Stimulated activated naive CD8-positive, alpha-beta T cell treated with anti-CD3 and anti-CD28 coated beads, Interleukin-15, Interleukin-2, amounts not matched to agents 100 ng/mL and 50 ng/mL, for 24 hours (primary cell): Measurements from ENCODE around the gene METTL8.

Source experiments
- H3K27ac Mint-ChIP-seq: one replicate; pipeline ENCODE4 v1.8.0; 2021; ENCODE audit warnings: mild to moderate bottlenecking, mixed read lengths
- H3K27me3 Mint-ChIP-seq: one replicate; pipeline ENCODE4 v1.8.0; 2021; ENCODE audit warnings: mixed read lengths
- H3K36me3 Mint-ChIP-seq: one replicate; pipeline ENCODE4 v1.8.0; 2021; ENCODE audit warnings: low read depth, mixed read lengths
- H3K4me1 Mint-ChIP-seq: one replicate; pipeline ENCODE4 v1.8.0; 2021; ENCODE audit warnings: low read depth, mixed read lengths
- H3K4me3 Mint-ChIP-seq: one replicate; pipeline ENCODE4 v1.8.0; 2021; ENCODE audit warnings: mild to moderate bottlenecking, mixed read lengths
- H3K9me3 Mint-ChIP-seq: one replicate; pipeline ENCODE4 v1.8.0; 2021; ENCODE audit warnings: mixed read lengths

The METTL8 gene

DNA sequence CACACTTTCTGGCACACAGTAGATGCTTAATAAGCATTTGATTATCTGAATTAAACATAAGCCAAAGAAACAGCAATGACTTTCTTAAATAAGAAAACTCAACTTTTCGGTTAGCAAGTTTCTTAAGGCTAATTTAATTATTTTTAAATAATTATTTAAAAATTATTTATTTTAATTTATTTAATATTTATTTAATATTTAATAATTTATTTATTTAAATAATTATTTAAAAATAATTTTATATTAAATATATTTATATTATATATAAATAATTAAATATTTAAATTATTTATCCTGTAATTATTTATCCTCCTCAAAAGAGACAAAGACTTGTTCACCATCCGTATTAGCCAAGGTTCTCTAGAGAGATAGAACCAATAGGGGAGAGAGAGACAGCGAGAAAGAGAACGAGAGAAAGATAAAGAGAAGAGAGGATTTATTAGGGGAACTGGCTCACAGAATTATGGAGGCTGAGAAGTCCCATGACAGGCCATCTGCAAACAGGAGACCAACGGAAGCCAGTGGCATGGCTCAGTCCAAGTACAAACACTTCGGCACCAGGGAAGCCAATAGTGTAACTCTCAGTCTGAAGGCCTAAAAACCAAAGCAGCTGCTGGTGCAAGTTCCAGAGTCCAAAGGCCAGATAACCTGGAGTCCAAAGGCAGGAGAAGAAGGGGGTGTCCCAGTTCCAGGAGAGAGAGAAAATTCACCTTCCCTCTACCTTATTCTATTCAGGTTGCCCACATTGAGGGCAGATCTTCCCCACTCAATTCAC is 125.3 kb downstream of the METTL8 start:
- peaks cover 19% of the 10 kb centered on the region for H3K9me3 Mint-ChIP-seq
- H3K4me1 Mint-ChIP-seq = no peaks in the 10 kb centered on the region
- no peak overlapping the region for H3K4me3 Mint-ChIP-seq
- H3K27ac Mint-ChIP-seq = no peak overlapping the region
- no peaks in the 10 kb centered on the region for H3K27me3 Mint-ChIP-seq
- peaks cover 26% of the 10 kb centered on the region for H3K36me3 Mint-ChIP-seq

DNA sequence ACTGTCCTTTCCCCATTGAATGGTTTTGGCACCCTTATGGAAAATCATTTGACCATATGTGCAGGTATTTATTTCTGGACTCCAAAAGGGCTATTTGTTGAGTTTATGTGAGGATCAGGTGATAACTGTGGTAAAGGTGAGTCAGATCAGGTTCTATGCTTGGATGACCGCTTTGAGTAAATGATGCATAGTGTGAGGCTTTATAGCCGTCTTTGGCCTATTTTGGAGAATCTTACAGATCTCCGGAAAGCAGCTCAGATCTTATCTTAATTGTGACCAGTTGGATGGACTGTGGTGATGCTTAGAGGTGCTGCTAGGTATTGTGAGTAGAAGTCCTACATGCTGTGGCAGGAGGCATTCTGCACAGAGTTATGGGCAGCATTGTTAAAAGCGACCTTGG is 126.2 kb downstream of the METTL8 start:
- Mint-ChIP-seq H3K36me3 (peaks cover 21% of the 10 kb centered on the region), H3K9me3 (peaks cover 19% of the 10 kb centered on the region), H3K27ac (no peak overlapping the region), H3K27me3 (no peaks in the 10 kb centered on the region), H3K4me1 (no peaks in the 10 kb centered on the region), H3K4me3 (no peak overlapping the region)

DNA sequence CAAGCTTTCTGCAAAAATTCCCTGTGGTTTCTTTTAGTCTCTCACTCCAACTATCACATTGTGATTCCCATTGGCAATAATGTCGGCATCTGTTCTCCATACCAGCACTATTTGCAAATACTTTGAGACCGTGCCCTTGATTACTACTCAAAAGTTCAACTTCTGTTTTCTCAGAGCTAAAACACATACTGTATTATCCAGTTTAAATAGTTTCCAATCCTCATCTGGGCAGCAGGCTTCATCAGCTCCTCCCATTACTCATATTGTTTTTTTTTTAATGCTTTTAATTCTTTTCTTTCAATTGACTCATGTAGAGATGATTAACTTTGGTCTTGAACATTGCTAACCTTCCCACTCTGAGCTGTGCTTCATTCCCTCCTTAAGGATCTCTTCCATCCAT is 135.8 kb downstream of the METTL8 start:
- Mint-ChIP-seq H3K36me3 (no peaks in the 10 kb centered on the region), H3K27me3 (no peaks in the 10 kb centered on the region), H3K9me3 (no peaks in the 10 kb centered on the region), H3K4me3 (no peak overlapping the region), H3K27ac (no peak overlapping the region), H3K4me1 (no peaks in the 10 kb centered on the region)

DNA sequence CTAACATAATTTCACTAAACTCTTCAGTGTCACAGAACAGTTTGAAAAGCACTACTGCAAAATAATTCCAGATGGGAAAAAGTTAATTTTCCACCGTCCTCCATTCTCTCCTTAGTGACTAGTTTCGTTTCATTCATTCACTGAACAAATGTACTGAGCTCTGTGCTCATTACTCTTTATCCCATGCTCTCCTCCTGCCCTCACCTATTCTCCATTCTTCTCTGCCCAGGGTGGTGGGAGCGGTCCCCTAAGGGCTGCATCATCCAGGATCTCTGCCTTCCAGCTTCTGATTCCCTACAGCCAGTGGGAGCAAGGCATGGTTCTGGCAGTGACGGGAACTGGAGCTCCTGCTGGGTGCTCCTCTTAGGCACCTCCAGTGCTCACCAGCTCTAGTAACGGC is 139.2 kb downstream of the METTL8 start:
- H3K4me1 Mint-ChIP-seq = no peaks in the 10 kb centered on the region
- H3K27ac Mint-ChIP-seq = no peak overlapping the region
- H3K9me3 Mint-ChIP-seq = no peaks in the 10 kb centered on the region
- H3K36me3 Mint-ChIP-seq = no peaks in the 10 kb centered on the region
- H3K27me3 Mint-ChIP-seq = no peaks in the 10 kb centered on the region
- H3K4me3 Mint-ChIP-seq = no peak overlapping the region

DNA sequence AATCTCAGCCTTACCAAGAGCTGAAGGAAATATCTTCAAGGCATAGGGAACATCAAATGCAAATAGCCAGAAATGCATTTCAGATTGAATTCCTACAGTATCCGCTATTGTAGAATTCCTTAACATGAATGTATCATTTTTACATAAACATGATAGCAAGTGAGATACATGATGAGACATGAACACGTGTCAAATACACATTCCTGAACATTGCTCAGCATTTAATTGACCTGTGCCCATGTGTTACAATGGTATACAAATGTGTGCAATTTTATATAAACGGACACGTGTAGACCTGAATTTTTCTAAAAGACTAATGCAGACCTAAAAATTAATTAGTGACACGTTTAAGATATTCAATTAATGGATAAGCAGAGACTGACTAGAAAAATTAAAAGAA is 140.1 kb downstream of the METTL8 start:
- H3K27me3 Mint-ChIP-seq = no peaks in the 10 kb centered on the region
- H3K36me3 Mint-ChIP-seq = no peaks in the 10 kb centered on the region
- no peaks in the 10 kb centered on the region for H3K4me1 Mint-ChIP-seq
- no peak overlapping the region for H3K4me3 Mint-ChIP-seq
- H3K27ac Mint-ChIP-seq = no peak overlapping the region
- H3K9me3 Mint-ChIP-seq = no peaks in the 10 kb centered on the region

DNA sequence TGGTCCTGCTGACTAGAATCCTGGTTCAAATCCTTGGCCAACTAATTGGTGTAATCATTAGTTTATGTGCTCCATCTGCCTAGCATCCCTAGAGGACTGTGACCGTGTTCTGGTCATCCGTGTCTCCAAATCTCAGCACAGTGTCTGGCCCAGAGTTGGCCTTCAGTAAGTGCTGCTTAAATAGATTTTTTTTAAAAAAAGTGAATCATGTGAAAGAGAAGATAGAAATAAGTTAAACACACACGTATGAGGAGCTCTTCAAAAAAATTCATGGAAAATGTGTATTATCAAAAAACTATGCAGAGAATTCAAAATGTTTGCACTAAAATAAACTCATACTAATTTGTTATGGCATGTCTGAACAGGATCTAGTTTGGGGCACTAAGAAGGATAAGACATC is 143.8 kb downstream of the METTL8 start:
- no peak overlapping the region for H3K4me3 Mint-ChIP-seq
- H3K36me3 Mint-ChIP-seq = no peaks in the 10 kb centered on the region
- no peaks in the 10 kb centered on the region for H3K4me1 Mint-ChIP-seq
- no peaks in the 10 kb centered on the region for H3K27me3 Mint-ChIP-seq
- no peaks in the 10 kb centered on the region for H3K9me3 Mint-ChIP-seq
- no peak overlapping the region for H3K27ac Mint-ChIP-seq

DNA sequence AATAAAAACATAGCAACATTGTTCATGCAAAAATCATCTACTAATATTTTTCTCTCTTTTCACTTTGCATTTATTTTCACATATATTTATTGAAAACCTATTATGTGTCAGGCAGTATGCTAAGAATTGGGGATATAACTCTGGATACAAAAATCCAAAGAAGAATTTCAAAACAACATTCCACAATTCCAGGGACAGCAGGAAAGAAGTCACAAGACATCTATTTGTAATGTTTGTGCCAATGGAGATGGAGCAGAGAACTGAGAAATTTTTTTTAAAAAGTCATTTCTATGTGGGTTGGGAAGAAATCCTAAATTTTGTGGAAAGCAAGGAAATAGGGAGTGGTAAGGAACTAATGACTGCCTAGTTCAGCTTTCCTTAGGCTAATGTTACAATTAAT is 144.5 kb downstream of the METTL8 start:
- Mint-ChIP-seq H3K36me3 (no peaks in the 10 kb centered on the region), H3K4me1 (no peaks in the 10 kb centered on the region), H3K27me3 (no peaks in the 10 kb centered on the region), H3K4me3 (no peak overlapping the region), H3K9me3 (no peaks in the 10 kb centered on the region), H3K27ac (no peak overlapping the region)

DNA sequence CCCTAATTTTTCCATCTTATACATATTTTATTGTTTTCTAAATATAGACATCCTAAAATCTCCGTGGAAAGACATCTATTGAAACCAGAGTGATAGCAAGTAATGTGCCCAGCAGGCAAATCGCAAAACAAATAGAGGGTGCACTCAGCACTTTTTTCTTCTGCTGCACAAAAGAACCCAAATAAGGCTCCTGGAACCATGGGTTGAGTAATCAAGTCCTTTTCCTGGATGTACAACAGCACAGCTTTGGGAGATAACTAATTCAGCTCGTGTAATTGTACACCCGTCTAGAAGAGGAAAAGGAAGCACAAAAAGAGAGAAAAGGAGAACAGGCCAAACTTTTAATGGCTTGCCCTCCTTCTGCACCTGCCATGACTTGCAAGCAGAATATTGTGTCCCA is 146.2 kb downstream of the METTL8 start:
- H3K36me3 Mint-ChIP-seq = no peaks in the 10 kb centered on the region

DNA sequence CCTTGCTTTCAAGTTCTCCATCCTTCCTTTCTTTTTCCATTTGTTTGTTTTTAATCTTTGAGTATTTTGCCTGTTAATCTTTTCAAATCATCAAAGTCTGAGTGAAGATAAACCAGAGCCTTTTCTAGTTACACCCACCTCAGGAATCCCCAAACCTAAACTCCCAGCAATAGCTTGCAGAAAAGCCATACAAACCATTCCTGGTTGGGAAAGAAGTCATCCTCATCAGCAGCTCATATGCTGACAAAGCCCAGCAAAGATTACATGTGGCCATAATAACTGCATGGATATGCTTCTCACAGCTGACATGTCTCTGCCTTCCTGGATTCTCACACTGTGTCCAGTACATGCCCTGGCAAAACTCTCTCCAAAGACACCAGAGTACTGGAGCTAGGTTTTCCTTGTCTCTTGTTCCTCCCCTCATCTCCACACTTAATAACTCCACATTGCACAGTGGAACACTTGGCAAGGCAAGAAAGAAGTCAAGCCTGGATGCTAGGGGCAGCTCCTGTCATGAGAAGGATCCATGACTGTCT is 146.7 kb downstream of the METTL8 start:
- no peak overlapping the region for H3K4me3 Mint-ChIP-seq
- H3K36me3 Mint-ChIP-seq = no peaks in the 10 kb centered on the region
- no peaks in the 10 kb centered on the region for H3K9me3 Mint-ChIP-seq
- H3K27ac Mint-ChIP-seq = no peak overlapping the region
- H3K27me3 Mint-ChIP-seq = no peaks in the 10 kb centered on the region
- H3K4me1 Mint-ChIP-seq = no peaks in the 10 kb centered on the region

More for the DNA sequence above, 146.2 kb downstream of the METTL8 start:
- Mint-ChIP-seq H3K4me1 (no peaks in the 10 kb centered on the region), H3K27ac (no peak overlapping the region), H3K27me3 (no peaks in the 10 kb centered on the region), H3K4me3 (no peak overlapping the region), H3K9me3 (no peaks in the 10 kb centered on the region)

DNA sequence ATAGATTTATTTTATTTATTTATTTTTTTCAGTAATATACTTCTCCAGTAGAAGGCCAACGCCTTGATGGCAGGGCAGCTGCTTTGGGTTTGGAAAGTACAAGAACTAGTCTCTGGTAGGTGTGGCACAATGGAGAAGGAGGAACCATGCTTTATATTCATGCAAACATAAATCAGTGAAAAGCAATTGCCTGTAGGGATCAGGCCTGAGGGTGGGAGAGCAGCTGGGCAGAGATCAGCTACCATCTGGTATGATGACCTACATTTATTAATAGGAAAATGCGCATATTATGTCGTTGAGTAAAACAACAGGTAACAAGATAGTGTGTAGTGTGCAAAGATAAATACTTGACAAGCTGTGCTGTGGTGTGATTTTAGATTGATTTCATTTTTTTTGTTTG is 152.7 kb downstream of the METTL8 start:
- Mint-ChIP-seq H3K4me1 (no peaks in the 10 kb centered on the region), H3K27ac (no peak overlapping the region), H3K4me3 (no peak overlapping the region), H3K27me3 (no peaks in the 10 kb centered on the region), H3K36me3 (no peaks in the 10 kb centered on the region), H3K9me3 (peaks cover 4% of the 10 kb centered on the region)

DNA sequence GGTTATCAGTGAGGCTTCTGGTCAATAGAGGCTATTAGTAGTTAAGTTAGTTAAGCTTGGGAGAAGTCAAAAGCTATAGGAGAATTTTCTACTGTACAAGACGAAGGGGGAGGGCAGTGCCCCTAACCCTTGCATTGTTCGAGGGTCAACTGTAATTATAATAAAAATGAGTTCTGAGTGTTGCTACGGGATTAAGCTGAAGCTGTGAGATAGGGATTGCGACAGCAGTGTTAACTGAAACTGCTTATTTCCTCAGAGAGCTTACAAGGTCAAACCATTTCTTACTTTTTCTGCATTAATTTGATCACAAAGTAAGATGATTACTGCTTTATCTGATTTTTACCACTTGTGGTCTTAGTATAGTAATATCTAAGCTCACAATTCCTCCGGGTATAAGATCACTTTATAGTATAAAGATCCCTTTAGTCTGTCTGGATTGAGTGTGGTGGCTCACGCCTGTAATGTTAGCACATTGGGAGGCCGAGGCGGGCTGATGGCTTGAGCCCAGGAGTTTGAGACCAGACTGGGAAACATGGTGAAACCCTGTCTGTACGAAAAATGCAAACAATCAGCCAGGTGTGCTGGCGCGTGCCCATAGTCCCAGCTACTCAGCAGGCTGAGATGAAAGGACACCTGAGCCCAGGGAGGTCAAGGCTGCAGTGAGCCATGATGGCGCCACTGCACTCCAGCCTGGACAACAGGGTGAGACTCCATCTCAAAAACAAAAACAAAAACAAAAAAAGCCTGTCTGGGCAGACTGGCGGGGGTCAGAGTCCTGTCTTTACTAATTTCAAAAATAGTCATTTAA is 153.6 kb downstream of the METTL8 start:
- no peak overlapping the region for H3K4me3 Mint-ChIP-seq
- H3K36me3 Mint-ChIP-seq = no peaks in the 10 kb centered on the region
- H3K9me3 Mint-ChIP-seq = peaks cover 4% of the 10 kb centered on the region
- no peaks in the 10 kb centered on the region for H3K27me3 Mint-ChIP-seq
- H3K27ac Mint-ChIP-seq = no peak overlapping the region
- H3K4me1 Mint-ChIP-seq = no peaks in the 10 kb centered on the region

DNA sequence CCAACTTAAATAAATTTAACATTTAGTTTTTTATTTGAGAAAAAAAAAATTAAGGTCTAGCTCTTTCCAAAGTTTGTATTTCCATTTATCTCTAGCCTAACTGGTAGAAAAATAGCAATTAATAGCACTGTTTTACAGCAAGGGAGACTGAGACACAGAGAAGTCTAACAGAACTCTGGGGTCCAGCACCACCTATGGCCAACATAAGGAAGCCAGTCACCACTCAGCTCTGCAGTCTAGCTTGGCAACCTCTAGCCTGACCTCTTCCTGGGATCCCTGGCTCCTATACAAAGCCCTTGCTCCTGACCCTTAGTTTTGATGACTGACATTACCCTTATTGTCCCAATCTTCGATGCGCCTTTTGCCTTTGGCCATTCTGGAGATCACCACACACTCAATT is 159.0 kb downstream of the METTL8 start:
- Mint-ChIP-seq H3K4me3 (no peak overlapping the region), H3K36me3 (no peaks in the 10 kb centered on the region), H3K27me3 (no peaks in the 10 kb centered on the region), H3K4me1 (no peaks in the 10 kb centered on the region), H3K9me3 (peaks cover 4% of the 10 kb centered on the region), H3K27ac (no peak overlapping the region)

DNA sequence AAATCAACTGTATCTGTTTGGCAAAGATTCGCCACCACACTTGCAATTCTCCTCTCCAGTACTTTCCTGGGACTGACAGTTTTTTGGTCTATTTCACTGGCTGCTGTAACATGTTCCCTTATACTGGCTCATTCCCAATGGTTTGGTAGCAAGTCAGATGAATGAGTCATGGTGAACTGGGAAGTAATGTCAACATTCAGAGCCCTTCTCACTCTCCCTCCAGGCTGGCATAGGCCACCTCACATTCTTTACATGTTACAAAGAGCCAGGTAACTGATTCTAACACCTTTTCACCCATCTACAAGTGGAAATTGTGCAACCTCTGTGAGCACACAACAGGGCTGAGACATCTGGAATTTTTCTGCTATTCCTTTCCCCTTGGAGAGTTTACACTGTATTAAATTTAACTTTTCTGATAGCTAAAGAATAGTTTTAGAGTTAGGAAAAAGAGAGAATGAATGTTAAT is 161.8 kb downstream of the METTL8 start:
- H3K27ac Mint-ChIP-seq = no peak overlapping the region
- peaks cover 4% of the 10 kb centered on the region for H3K9me3 Mint-ChIP-seq
- H3K27me3 Mint-ChIP-seq = no peaks in the 10 kb centered on the region
- H3K36me3 Mint-ChIP-seq = no peaks in the 10 kb centered on the region
- H3K4me3 Mint-ChIP-seq = no peak overlapping the region
- no peaks in the 10 kb centered on the region for H3K4me1 Mint-ChIP-seq

DNA sequence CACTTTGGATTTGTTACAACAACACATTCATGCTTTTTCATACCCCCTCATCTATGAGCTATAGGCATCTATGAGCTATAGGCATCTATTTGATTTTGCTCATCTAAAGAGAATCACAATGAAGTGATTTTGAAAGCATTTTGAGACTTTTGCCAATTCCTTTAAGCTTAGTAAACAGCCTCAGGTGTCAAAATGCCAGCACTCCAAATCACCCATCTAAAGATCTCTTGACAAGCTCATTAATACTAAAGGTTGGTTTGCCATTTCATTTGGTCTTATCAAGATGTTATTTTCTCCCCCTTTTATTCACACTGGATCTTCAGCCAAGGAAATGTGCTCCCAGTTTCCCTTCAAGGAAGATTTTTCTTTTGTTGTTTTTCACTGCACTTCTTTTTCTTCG is 162.4 kb downstream of the METTL8 start:
- Mint-ChIP-seq H3K27ac (no peak overlapping the region), H3K36me3 (no peaks in the 10 kb centered on the region)

DNA sequence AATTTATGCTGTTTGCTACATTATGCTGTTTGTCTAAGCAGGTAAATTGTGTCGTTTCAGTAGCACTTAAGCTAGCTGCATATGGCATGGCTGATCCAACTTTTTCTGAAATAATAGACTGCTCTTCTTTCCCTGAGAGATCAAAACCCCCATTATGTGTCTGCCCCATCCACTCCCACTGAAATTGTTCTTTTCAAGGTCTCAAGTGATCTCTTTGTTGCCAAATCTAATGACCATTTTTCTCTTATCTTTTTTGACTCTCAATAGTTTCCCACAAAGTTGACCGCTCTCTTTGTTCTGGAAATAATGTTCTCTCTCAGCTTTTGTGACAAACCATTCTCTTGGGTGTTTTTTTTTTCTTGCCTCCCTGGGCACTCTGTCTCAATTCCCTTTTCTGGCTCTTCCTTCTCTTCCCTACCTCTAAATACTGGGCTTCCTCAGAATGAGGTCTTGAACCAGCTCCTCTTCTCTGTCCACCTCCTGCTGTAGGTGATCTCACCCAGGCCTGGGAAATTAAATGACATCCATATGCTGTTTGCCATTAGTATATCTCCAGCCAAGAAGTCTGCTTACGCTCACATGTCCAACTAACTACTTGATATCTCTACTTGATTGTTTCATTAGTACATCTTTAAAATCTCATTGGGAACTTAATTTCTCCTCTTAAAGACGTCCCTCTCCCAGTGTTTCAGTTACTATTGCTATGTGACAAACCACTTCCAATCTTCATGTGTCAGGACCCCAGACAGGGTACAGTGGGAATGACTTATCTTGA is 165.7 kb downstream of the METTL8 start:
- no peaks in the 10 kb centered on the region for H3K27me3 Mint-ChIP-seq
- H3K9me3 Mint-ChIP-seq = no peaks in the 10 kb centered on the region

More for the DNA sequence above, 162.4 kb downstream of the METTL8 start:
- Mint-ChIP-seq H3K4me3 (no peak overlapping the region), H3K4me1 (no peaks in the 10 kb centered on the region), H3K9me3 (no peaks in the 10 kb centered on the region), H3K27me3 (no peaks in the 10 kb centered on the region)

More for the DNA sequence above, 165.7 kb downstream of the METTL8 start:
- Mint-ChIP-seq H3K27ac (no peak overlapping the region), H3K4me3 (no peak overlapping the region), H3K4me1 (peaks cover 7% of the 10 kb centered on the region), H3K36me3 (no peaks in the 10 kb centered on the region)
